ENCODE data around the gene NCAM1.

NCAM1 gene

DNA sequence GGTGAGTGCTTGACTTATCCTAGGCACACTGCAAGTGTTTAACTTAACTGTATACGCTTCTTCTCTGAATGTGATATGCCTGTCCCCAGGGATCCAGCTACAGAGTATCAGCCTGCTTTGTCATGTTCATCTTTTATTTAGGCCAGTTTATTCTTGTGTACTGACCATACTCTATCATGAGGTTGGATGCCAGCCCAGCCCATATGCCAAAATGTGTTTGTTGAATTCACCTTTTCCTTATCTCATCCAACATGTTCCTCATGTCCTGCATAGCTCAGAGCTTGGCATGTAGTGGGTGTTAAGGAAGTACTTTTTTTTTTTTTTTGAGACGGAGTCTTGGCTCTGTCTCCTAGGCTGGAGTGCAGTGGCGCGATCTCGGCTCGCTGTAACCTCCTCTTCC lies 116.2 kb downstream of the NCAM1 start:
- H3K4me3 ChIP-seq (ENCODE audit: low read length): no peak overlapping the region
- no peak overlapping the region for H3K9ac ChIP-seq (ENCODE audit: low read length)
- H3K36me3 ChIP-seq (ENCODE audit: control insufficient read depth, insufficient read depth, low read length): no peaks in the 10 kb centered on the region
- no peaks in the 10 kb centered on the region for H3K27me3 ChIP-seq (ENCODE audit: control insufficient read depth, insufficient read depth, low read length)
- H3K9me3 ChIP-seq (ENCODE audit: control insufficient read depth, low read length): no peaks in the 10 kb centered on the region
- no peaks in the 10 kb centered on the region for H3K4me1 ChIP-seq (ENCODE audit: control insufficient read depth, insufficient read depth, low read length)

DNA sequence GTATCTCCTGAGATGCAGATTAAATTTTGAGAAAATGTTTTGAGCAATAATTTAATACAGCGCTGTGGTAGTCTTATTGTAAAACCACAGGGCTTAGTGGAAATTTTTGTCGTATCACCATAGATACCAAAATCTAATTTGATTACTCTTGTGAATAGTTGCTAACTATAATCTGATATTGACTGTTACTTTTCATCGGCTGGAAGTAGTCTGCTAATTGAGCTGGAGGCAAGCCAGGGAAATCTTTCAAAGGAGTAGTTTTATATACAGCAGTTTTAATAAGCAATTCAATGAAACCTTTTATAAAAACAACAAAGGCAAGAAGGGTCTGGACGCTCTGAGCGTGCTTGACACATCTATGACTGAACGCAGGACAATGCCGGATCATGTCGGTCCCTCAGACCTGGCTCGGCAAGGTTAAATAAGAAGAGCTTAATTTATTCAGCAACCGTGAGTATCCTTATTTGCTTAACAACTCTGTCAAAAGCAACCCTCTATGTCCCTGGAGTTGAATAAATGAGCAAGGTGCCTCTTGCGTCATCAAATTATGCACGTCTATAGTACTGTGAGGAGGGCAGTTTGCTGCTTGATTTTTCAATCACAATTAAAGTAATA lies 121.2 kb downstream of the NCAM1 start:
- Histone ChIP-seq H3K4me1 (ENCODE audit: control insufficient read depth, insufficient read depth, low read length) (no peaks in the 10 kb centered on the region), H3K27me3 (ENCODE audit: control insufficient read depth, insufficient read depth, low read length) (no peaks in the 10 kb centered on the region), H3K36me3 (ENCODE audit: control insufficient read depth, insufficient read depth, low read length) (no peaks in the 10 kb centered on the region), H3K4me3 (ENCODE audit: low read length) (no peak overlapping the region), H3K9ac (ENCODE audit: low read length) (no peak overlapping the region), H3K9me3 (ENCODE audit: control insufficient read depth, low read length) (no peaks in the 10 kb centered on the region)

- Histone ChIP-seq H3K9me3 (ENCODE audit: control insufficient read depth, low read length) (no peaks in the 10 kb centered on the region), H3K9ac (ENCODE audit: low read length) (no peak overlapping the region), H3K4me1 (ENCODE audit: control insufficient read depth, insufficient read depth, low read length) (no peaks in the 10 kb centered on the region), H3K27me3 (ENCODE audit: control insufficient read depth, insufficient read depth, low read length) (no peaks in the 10 kb centered on the region), H3K36me3 (ENCODE audit: control insufficient read depth, insufficient read depth, low read length) (no peaks in the 10 kb centered on the region), H3K4me3 (ENCODE audit: low read length) (no peak overlapping the region)
Measured at GRCh38 chr11:113083571-113083970, 122.4 kb downstream of the NCAM1 start.

DNA sequence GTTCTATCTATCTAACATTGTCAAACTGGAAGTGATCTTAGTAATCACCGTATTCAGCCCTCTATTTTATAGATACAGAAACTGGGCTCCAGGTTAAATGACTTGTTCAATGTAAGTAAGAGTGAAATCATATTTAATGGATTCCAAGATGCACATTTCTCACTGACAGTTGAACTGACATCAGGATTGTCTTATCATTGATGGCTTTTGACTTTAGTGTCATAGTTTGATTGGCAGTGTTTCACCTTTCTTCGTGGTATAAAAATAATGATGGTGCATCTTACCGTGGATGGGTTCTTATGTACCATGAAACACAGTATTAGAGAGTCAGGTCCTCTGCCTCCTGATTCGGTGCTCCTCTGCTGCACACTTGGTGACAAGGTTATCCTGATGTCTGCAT lies 123.1 kb downstream of the NCAM1 start:
- H3K4me1 ChIP-seq (ENCODE audit: control insufficient read depth, insufficient read depth, low read length): no peaks in the 10 kb centered on the region
- no peak overlapping the region for H3K9ac ChIP-seq (ENCODE audit: low read length)
- no peaks in the 10 kb centered on the region for H3K9me3 ChIP-seq (ENCODE audit: control insufficient read depth, low read length)
- no peaks in the 10 kb centered on the region for H3K27me3 ChIP-seq (ENCODE audit: control insufficient read depth, insufficient read depth, low read length)
- H3K4me3 ChIP-seq (ENCODE audit: low read length): no peak overlapping the region
- no peaks in the 10 kb centered on the region for H3K36me3 ChIP-seq (ENCODE audit: control insufficient read depth, insufficient read depth, low read length)

DNA sequence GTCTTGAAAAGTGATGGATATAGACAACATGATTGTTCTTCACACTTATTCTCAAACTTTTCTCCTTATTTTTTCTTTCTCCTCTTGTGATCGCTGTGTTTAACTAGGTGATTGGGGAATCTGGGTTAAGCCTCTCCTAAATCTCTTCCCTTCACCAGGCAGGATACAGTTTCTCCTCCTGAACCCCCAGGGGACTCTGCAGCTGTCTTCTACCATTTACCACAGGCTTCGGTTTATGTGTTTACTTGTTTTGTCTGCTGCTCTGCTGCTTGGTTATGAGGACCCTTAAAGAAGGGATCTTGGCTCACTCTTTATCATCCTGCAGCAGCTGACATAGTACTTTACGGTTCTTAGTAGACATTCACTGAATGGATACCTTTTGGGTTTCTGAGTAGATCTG lies 124.2 kb downstream of the NCAM1 start:
- no peak overlapping the region for H3K4me3 ChIP-seq (ENCODE audit: low read length)
- H3K27me3 ChIP-seq (ENCODE audit: control insufficient read depth, insufficient read depth, low read length): no peaks in the 10 kb centered on the region
- H3K9me3 ChIP-seq (ENCODE audit: control insufficient read depth, low read length): no peaks in the 10 kb centered on the region
- no peaks in the 10 kb centered on the region for H3K36me3 ChIP-seq (ENCODE audit: control insufficient read depth, insufficient read depth, low read length)
- no peak overlapping the region for H3K9ac ChIP-seq (ENCODE audit: low read length)
- no peaks in the 10 kb centered on the region for H3K4me1 ChIP-seq (ENCODE audit: control insufficient read depth, insufficient read depth, low read length)

GRCh38 chr11:113087706-113088105 lies 126.5 kb downstream of the NCAM1 start:
- no peaks in the 10 kb centered on the region for H3K9me3 ChIP-seq (ENCODE audit: control insufficient read depth, low read length)
- no peak overlapping the region for H3K9ac ChIP-seq (ENCODE audit: low read length)
- no peaks in the 10 kb centered on the region for H3K36me3 ChIP-seq (ENCODE audit: control insufficient read depth, insufficient read depth, low read length)
- H3K27me3 ChIP-seq (ENCODE audit: control insufficient read depth, insufficient read depth, low read length): no peaks in the 10 kb centered on the region
- no peaks in the 10 kb centered on the region for H3K4me1 ChIP-seq (ENCODE audit: control insufficient read depth, insufficient read depth, low read length)
- no peak overlapping the region for H3K4me3 ChIP-seq (ENCODE audit: low read length)

- H3K4me1 ChIP-seq (ENCODE audit: control insufficient read depth, insufficient read depth, low read length): no peaks in the 10 kb centered on the region
- H3K36me3 ChIP-seq (ENCODE audit: control insufficient read depth, insufficient read depth, low read length): no peaks in the 10 kb centered on the region
- no peak overlapping the region for H3K9ac ChIP-seq (ENCODE audit: low read length)
- no peak overlapping the region for H3K4me3 ChIP-seq (ENCODE audit: low read length)
- H3K27me3 ChIP-seq (ENCODE audit: control insufficient read depth, insufficient read depth, low read length): no peaks in the 10 kb centered on the region
- no peaks in the 10 kb centered on the region for H3K9me3 ChIP-seq (ENCODE audit: control insufficient read depth, low read length)
Measured at GRCh38 chr11:113090716-113091480, 129.7 kb downstream of the NCAM1 start.

DNA sequence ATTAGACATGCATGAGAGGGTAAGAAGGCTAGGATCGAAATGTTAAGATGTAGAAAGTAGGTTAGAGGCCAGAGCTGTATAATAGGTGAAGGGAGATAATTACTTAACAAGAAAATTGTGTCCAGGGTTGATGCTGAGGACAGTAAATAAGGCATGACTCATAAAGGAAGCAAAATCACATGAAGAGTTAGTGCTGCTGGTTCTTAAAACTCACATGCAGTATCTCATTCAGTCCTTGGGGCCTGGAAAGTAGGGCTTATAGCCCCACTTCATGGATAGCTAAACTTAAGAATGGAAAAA lies 130.2 kb downstream of the NCAM1 start:
- no peaks in the 10 kb centered on the region for H3K27me3 ChIP-seq (ENCODE audit: control insufficient read depth, insufficient read depth, low read length)
- H3K4me1 ChIP-seq (ENCODE audit: control insufficient read depth, insufficient read depth, low read length): no peaks in the 10 kb centered on the region
- no peaks in the 10 kb centered on the region for H3K36me3 ChIP-seq (ENCODE audit: control insufficient read depth, insufficient read depth, low read length)
- no peaks in the 10 kb centered on the region for H3K9me3 ChIP-seq (ENCODE audit: control insufficient read depth, low read length)
- no peak overlapping the region for H3K9ac ChIP-seq (ENCODE audit: low read length)
- H3K4me3 ChIP-seq (ENCODE audit: low read length): no peak overlapping the region

DNA sequence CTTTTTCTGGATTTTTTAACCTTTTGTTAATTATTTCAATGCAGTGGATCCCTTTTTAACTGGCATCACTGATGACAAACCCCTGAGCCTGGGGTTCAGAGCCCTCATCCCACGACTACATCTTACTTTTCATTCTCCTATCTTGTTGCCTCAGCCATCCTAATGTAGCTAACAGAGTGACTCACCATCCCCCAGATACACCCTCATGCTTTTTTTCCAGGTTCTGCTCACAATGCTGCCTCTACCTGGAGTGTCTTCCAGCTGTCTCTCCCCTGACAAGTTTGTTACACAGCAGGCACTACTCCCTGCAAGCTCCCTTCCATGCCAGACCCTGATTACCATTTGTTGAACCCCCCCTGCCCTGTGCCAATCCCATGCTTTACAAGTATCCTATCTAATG lies 135.4 kb downstream of the NCAM1 start:
- Histone ChIP-seq H3K36me3 (ENCODE audit: control insufficient read depth, insufficient read depth, low read length) (no peaks in the 10 kb centered on the region), H3K9ac (ENCODE audit: low read length) (no peak overlapping the region), H3K4me1 (ENCODE audit: control insufficient read depth, insufficient read depth, low read length) (no peaks in the 10 kb centered on the region), H3K27me3 (ENCODE audit: control insufficient read depth, insufficient read depth, low read length) (no peaks in the 10 kb centered on the region), H3K4me3 (ENCODE audit: low read length) (no peak overlapping the region), H3K9me3 (ENCODE audit: control insufficient read depth, low read length) (no peaks in the 10 kb centered on the region)

- no peaks in the 10 kb centered on the region for H3K36me3 ChIP-seq (ENCODE audit: control insufficient read depth, insufficient read depth, low read length)
- H3K9me3 ChIP-seq (ENCODE audit: control insufficient read depth, low read length): no peaks in the 10 kb centered on the region
- no peaks in the 10 kb centered on the region for H3K4me1 ChIP-seq (ENCODE audit: control insufficient read depth, insufficient read depth, low read length)
- H3K27me3 ChIP-seq (ENCODE audit: control insufficient read depth, insufficient read depth, low read length): no peaks in the 10 kb centered on the region
- H3K4me3 ChIP-seq (ENCODE audit: low read length): no peak overlapping the region
- no peak overlapping the region for H3K9ac ChIP-seq (ENCODE audit: low read length)
Measured at GRCh38 chr11:113103932-113104690, 142.9 kb downstream of the NCAM1 start.

- H3K9me3 ChIP-seq (ENCODE audit: control insufficient read depth, low read length): no peaks in the 10 kb centered on the region
- H3K9ac ChIP-seq (ENCODE audit: low read length): no peak overlapping the region
- H3K4me3 ChIP-seq (ENCODE audit: low read length): no peak overlapping the region
- H3K27me3 ChIP-seq (ENCODE audit: control insufficient read depth, insufficient read depth, low read length): no peaks in the 10 kb centered on the region
- H3K4me1 ChIP-seq (ENCODE audit: control insufficient read depth, insufficient read depth, low read length): no peaks in the 10 kb centered on the region
- no peaks in the 10 kb centered on the region for H3K36me3 ChIP-seq (ENCODE audit: control insufficient read depth, insufficient read depth, low read length)
Measured at GRCh38 chr11:113104691-113105251, 143.6 kb downstream of the NCAM1 start.

DNA sequence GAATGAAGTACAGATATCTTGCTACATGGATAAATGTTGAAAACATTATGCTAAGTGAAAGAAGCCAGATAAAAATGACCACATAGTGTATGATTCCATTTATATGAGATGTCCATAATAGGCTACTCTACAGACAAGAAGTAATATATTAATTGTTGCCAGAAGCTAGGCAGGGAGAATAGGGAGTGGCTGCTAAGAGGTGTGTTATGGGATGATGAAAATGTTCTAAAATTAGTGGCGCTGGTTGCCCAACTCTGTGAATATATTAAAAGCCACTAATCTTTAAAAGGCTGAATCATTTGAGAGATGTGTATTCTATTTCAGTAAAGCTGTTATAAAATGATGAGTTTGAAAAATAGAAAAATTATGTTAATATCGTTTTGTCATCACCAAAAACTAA lies 144.4 kb downstream of the NCAM1 start:
- Histone ChIP-seq H3K27me3 (ENCODE audit: control insufficient read depth, insufficient read depth, low read length) (no peaks in the 10 kb centered on the region), H3K9ac (ENCODE audit: low read length) (no peak overlapping the region), H3K36me3 (ENCODE audit: control insufficient read depth, insufficient read depth, low read length) (no peaks in the 10 kb centered on the region), H3K4me3 (ENCODE audit: low read length) (no peak overlapping the region), H3K4me1 (ENCODE audit: control insufficient read depth, insufficient read depth, low read length) (no peaks in the 10 kb centered on the region), H3K9me3 (ENCODE audit: control insufficient read depth, low read length) (no peaks in the 10 kb centered on the region)

All from mucosa of stomach (tissue), 1 donor.